ENCODE data around the gene XG. TPM values are rescaled to one million over a fixed set of nuclear protein-coding genes. Genes with fewer than 3 reads are reported as not detected.

Gene XG
- total and polyA plus RNA-seq, 9 of the 15 experiments (the other 6 are each of a cell fraction or from before 2014, with no cell fraction given), result 0.03 to 0.12 TPM; not detected in 7

- ATAC-seq, result no peak
- H3K9me3 ChIP-seq (replicated peaks; ENCODE audit: control insufficient read depth, insufficient read depth, low read depth, low read length), result no peaks in the 10 kb centered on the region
- no peak overlapping the region for H3K9ac ChIP-seq (ENCODE audit: insufficient read depth in 1 of 2, low read depth in 2 of 2, low read length in 2 of 2)
- no peaks in the 10 kb centered on the region; a peak in 1 of 5 replicates for H3K4me1 ChIP-seq (replicated peaks in 1 of 2; ENCODE audit: control insufficient read depth in 2 of 2, insufficient read depth in 2 of 2, low read length in 2 of 2)
- ChIA-PET CTCF (ENCODE audit: low intra/inter-chr PET ratio) (no interaction called here), POLR2A (no interaction called here)
- H4K20me1 ChIP-seq (replicated peaks; ENCODE audit: control insufficient read depth, insufficient read depth, low read length), result no peaks in the 10 kb centered on the region
- no peak overlapping the region for H2AFZ ChIP-seq (ENCODE audit: low read depth, low read length)
- in situ Hi-C loops (cut with MboI) (no loop called here), intact Hi-C loops (cut with micrococcal nuclease) (no loop called here)
- H3K79me2 ChIP-seq (ENCODE audit: control insufficient read depth, insufficient read depth, low read length), result no peaks in the 10 kb centered on the region
- no peaks in the 10 kb centered on the region for H3K9me1 ChIP-seq (ENCODE audit: control insufficient read depth, insufficient read depth, low read length)
- DNase-seq (ENCODE audit: extremely low read depth in 1 of 4, low spot score in 3 of 4), result no peak
- no peak overlapping the region for H3K4me3 ChIP-seq
- H3K36me3 ChIP-seq (ENCODE audit: control insufficient read depth, insufficient read depth, low read length), result no peaks in the 10 kb centered on the region
- TF ChIP-seq PHF8 (IDR thresholded peaks at IDR 0.05; ENCODE audit: borderline replicate concordance, low read length), result no peak
- TF ChIP-seq PCBP1 (IDR thresholded peaks at IDR 0.05; ENCODE audit: low read depth, low read length, poor library complexity, severe bottlenecking), result no peak
- no peak for TF ChIP-seq SETDB1 (IDR thresholded peaks at IDR 0.05; ENCODE audit: low read length)
- no peak for TF ChIP-seq HMBOX1 (IDR thresholded peaks at IDR 0.05)
- TF ChIP-seq NKRF (IDR thresholded peaks at IDR 0.05; ENCODE audit: borderline replicate concordance), result no peak
- no peak for TF ChIP-seq SPI1 (IDR thresholded peaks at IDR 0.05; ENCODE audit: borderline replicate concordance, low read depth, low read length)
- TF ChIP-seq SP1 (CRISPR knock-in tag; IDR thresholded peaks at IDR 0.05), result no peak
- no peak for TF ChIP-seq POLR2B (IDR thresholded peaks at IDR 0.05; ENCODE audit: low read depth, partially characterized antibody)
- TF ChIP-seq WHSC1 (IDR thresholded peaks at IDR 0.05; ENCODE audit: low read length), result no peak
- no peak for TF ChIP-seq ZNF583 (CRISPR knock-in tag; IDR thresholded peaks at IDR 0.05)
- TF ChIP-seq FOXJ3 (CRISPR knock-in tag; IDR thresholded peaks at IDR 0.05), result no peak
- FAIRE-seq, result no peak
- no peak overlapping the region for H3K27ac ChIP-seq (ENCODE audit: extremely low read depth, low read depth, low read length)
- BruUV-seq (replicated peaks), result no TSS peak
- WGBS (ENCODE audit: insufficient coverage, low coverage, missing lambda C conversion rate), result 8% methylated on average over 4 of the region's 6 CpGs
- no peak overlapping the region for H3K4me2 ChIP-seq (ENCODE audit: insufficient read depth, low read length)
- no peaks in the 10 kb centered on the region; a peak in 1 of 5 replicates for H3K27me3 ChIP-seq (ENCODE audit: control insufficient read depth in 2 of 2, insufficient read depth in 2 of 2, low read length in 2 of 2)
Observed at GRCh38 chrX:2781698-2782097, 29.9 kb downstream of the XG start.
